HG02588 (cell line): Measurements from ENCODE around the gene CRADD.

Experiments used
- ATAC-seq: cut with Tn5 transposase; IDR thresholded peaks from one replicate; pipeline ENCODE4 v1.9.1; 2021; ENCODE audit warnings: mild to moderate bottlenecking, moderate library complexity; ENCODE audit not compliant: unreplicated experiment

Gene CRADD

DNA sequence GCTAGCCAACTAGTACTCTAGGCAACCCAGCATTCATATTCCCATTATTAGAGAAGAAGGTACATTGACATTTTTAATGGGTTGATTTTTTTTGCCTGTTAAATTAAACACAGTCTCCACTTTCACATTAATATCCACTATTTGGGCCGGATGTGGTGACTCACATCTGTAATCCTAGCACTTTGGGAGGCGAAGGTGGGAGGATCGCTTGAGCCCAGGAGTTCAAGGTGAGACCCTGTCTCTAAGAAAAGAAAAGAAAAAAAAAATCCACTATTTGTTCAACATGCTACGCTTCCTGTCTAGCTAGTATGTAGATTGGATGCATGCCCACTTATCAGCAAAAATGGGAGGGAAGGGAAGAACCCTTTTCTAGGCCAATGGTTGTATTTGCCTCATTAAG is 7.1 kb upstream of the CRADD start:
- no peak for ATAC-seq

DNA sequence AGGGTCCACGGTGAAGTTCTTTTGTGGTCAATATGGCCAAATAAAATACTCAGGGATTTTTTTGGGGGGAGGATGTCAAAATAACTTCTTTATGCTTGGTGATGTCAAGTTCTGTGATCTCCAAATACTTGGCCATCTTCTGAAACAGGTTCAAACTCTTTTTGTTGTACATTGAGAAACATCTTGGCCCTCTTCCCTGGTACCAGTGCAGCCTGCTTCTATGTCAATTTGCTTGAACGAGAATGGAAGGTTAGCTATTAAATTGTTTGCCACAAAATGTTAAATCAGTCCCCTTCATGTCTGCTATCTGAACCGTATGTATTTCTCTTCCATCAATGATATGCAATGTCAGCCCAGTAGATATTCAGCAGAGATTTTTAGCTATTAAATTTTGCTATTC is 6.1 kb upstream of the CRADD start:
- no peak for ATAC-seq

DNA sequence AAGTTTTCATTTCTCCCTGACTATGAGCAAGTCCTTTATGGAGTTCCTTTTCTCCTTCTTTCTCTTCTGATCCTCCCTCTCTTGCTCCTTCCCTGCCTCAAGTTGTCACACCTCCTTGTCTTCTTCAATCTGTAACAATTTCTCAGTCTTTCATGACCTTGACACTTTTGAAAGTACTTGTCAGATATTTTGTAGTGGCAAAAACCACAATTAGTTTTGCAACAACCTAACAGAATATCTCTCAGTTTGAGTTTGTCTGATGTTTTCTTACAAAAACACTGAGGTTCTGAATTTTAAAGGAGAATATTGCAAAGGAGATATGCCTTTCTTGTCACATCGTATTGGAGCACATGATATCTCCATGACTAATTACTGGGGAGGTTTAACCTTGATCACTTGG is 4.1 kb upstream of the CRADD start:
- no peak for ATAC-seq

DNA sequence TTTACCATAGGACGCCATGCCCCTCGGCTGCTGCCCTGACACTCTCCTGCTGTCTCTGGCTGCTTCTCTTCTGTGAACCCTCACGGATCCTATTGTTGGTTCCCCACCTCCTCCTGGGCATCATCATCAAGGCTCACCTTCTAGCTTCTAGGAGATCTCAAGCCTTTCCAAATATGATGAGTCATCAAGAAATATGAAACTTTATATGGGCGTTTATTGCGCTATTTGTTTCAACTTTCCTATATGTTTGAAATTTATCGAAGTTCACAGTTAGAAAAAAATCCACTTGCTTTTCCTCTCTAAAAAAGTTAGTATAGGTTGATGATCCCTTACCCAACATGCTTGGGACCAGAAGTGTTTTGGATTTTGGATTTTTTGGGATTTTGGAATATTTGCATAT is 2.8 kb upstream of the CRADD start:
- ATAC-seq: no peak

DNA sequence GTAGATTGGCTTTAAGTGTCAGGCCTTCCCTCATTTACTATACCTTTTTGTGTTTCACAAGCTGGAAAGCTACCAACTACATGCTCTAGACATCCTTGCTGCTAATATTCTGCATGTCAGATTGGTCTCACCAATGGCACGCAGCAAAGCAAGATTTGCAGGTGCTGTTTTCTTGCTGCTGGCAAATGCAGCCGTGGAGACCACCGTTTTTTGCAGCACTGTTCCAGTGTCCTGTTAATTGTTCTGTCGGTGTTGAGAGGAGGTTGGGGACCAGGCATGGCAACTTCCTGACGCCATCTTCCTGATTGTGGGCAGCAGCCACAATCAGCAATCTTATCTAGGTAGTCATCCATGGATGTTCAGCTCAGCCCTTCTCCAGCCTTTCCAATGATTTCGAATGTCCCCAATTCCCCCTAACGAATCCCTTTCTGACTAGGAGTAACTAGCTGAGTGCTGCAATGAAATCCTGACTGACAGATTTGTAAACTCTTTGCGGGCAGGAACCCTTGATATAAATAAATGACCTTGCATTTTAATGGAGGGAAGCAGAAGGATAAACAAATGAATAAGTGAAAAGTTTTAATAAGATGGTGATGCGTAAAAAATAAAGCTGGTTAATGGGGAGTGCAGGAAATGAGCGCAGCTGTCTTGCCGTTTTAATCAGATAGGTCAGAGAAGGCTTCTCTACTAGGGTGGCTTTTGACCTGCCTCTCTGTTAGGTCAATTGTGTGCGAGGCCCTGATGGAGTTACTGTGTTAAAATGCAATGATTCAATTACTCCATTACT is 574 bp upstream of the CRADD start:
- no peak for ATAC-seq

DNA sequence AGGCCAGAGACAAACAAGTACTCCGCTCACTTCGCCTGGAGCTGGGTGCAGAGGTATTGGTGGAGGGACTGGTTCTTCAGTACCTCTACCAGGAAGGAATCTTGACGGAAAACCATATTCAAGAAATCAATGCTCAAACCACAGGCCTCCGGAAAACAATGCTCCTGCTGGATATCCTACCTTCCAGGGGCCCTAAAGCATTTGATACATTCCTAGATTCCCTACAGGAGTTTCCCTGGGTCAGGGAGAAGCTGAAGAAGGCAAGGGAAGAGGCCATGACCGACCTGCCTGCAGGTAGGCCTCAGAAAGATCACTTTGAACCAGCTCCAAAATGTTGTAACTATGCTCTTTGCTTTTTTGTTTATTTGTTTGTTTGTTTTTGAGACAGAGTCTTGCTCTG is 1.6 kb downstream of the CRADD start:
- ATAC-seq: no peak

DNA sequence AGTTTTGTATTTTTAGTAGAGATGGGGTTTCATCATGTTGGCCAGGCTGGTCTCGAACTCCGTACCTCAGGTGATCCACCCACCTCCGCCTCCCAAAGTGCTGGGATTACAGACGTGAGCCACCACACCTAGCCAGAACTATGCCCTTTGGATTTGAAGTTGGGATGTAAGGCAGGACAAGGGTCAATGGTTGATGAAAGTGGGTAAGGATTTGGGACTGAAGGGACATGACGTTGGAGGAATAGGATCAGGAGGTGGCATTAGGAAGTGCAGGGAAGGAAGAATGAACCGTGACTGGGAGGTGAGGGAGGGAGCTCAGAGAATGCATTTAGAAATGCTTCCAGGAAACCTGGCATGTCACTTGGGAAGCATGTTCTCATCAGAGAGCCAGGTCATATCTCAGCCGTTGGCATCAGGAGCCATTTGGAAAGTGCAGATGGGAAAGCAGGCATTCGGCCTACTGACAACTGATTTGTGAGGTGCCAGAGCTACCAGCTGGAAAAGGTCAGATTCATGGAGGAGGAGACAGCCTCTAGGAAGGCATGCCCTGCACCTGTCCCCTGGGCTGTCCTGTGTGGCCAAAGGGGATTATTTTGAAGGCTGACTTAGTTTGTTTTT is 2.2 kb downstream of the CRADD start:
- no peak for ATAC-seq

DNA sequence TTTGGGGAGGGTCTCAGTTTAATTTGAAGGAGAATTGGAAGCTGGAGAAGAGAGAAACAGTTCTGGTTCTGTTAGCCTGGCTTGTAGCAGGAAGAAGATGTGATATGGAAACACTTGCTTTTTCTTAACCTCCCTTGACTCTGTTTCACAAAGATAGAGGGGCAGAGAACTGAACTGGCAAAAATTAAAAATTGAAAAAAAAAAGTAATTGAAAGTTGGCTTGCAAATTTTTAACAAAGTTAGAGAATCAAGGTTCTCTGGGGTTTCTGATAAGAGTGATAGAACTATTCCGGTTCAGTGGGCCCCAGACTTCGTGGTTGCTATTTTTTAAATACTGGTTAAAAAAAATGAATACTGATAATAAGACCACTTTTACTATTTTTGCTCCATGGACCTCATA is 2.8 kb downstream of the CRADD start:
- no peak for ATAC-seq

DNA sequence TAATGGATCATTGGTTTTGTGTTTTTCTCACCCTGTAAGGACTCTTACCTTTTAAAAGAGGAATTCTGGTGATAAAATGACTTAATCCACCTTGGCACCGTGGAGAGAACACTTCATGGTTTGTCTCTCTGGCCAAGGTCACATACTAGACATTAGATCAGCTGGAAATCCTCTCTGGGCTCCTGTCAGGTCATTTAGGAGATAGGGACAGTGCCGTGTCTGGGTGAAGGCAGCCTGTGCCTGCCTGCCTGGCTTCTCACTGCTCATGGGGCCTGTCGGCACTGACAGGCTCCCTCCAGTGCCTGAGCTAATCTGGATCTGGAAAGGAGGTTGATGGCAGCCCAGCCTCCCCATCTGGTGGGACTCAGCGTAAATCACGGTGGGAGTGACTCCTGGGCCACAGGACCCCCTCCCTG is 5.7 kb downstream of the CRADD start:
- no peak for ATAC-seq

DNA sequence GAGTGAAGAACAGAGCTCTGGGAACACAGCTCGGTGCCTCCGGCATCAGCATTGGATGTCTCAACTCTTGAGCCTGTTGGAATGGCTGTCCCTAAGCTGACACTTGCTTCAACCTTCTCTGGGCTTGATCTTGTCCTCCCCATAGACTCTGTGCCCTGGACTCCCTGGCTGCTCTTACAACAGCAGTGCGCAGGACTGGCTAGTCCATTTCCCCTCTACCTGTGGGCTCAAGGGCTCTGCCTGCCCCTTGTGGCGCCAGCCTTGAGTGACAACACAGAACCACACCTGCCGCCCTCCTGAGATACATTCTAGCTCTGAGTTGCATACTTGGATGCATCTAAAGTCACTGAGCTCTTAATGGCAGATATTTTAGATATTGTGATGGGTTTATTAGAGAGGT is 6.2 kb downstream of the CRADD start:
- no peak for ATAC-seq

DNA sequence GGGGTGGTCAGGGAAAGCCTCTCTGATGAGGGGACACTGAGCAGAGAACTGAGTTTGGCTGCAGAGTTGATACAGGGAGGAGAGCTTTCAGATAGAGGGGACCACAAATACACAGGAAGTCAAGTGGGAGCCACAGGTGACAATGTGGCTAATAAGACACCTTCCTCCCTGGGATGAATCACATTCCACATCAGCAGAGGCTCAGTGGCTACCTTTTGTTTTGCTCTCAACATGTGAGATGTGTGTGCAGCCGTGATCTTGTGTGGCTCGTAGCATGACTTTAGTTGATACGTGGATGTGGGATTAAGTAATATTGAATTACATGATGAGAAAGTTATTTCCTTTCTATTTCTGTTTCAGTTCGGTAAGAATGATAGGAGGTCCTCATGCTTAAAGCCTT is 7.5 kb downstream of the CRADD start:
- no peak for ATAC-seq

DNA sequence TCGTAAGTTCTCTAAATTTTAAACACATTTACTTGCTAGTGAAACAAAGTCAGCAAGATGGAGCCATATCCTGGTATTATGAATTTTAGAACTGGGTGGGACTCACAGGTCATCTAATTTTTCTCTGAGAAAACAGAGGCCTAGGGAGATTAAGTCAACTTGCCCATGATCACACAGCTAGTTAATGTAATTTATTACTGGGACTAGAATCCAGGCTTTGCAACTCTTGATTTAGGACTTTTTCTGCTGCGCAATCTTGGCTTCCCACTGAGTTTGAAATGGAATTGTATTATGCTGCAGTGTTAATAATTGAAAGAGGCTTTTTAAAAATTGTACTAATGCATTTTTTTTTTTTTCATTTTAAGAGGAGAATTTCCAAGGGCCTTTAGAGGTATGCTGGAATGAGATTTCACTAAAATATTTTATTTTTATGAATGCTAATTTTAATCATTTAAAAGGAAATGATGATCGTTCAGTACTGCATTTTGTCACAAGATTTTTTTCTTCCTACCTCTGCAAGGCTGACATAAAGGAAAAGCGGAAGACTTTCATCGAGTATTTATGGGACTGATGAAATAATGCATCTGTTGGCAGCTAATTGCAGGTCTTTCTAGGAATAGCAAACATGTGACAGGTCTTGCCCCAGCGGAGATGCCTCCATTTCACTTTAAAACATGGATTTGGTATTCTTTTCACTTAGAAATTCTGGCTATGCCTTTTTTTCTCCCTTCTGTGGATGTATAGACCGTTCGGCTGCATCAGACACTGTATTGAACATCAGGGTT is 9.6 kb downstream of the CRADD start:
- ATAC-seq: no peak

DNA sequence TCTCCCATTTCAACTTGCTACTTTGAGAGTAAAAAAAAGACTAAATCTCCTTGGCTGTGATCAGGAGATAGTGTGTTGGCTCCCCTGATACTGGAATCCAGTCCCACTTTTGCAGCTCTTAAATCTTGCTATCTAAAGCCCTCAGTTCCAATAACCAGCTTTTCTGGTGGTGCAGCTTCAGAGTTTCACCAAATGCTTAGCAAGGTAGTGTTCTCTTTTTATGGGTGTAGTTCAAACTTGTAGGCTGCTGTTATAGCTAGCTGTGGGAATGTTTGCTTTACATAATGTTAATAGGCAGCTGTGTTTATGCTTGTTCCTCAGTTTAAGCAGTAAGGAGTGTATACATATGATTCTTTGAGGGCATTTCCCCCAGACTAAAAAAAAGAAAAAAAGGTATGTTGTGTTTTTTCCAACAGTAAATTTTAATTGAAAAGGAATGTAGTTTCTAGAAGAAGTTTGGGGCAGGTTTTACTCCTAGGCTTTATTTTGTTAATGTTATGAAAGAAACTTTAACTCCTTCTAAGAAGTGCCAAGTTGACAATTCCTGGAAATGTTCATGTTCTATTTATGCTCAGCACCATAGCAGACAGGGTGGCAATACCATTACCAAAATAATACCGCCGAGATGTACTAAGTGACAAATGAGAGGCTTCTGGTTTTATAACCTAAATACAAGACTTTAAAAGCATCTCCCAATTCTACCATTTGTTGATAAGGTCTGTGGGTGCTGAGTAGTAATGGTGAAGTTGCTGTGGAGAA is 12.1 kb downstream of the CRADD start:
- no peak for ATAC-seq

DNA sequence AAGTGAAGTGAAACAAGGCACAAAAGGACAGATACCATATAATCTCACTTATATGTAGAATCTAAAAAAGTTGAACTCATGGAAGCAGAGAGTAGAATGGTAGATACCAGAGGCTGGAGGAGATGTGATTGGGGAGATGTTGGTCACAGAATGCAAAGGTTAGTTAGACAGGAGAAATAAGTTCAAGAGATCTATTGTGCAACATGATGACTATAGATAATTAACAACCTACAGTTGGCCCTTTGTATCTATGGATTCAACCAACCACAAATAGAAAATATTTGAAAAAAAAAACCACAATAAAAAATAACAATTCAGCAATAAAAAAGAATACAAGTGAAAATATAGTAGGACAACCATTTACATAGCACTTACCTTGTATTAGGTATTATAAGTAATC is 19.3 kb downstream of the CRADD start:
- no peak for ATAC-seq

DNA sequence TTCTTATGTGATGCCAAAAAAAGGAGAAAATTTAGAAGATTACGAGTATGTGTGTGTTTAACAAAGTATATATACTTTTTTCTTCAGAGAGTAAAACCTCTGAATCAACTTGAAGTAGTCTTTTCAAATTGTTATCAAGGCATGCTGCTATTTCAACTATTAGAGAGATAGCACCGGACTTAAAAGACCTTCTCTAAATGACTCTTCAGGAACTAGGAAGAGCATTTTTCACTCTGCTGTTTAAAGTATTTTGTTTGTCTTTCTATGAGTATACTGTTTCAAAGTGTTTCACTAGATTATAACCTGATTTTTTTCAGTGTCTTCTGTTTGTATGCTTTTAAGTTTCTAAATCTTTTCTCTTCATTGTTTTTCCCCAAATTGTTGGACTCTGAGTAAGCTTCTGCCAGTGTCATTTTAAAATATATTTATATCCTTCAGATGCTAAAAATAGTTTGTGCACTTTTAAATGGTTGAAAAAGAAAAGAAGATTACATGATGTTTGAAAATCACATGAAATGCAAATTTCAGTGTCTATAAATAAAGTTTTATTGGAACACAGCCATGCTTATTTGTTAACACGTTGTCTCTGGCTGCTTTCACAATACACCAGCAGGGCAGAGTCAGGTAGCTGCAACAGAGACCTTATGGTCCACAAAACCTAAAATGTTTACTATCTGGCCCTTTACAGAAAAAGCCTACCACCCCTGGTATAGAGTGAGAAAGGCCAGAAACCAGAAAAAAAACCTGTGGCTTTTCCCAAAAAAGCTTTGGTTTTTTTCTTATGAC is 21.3 kb downstream of the CRADD start:
- no peak for ATAC-seq

DNA sequence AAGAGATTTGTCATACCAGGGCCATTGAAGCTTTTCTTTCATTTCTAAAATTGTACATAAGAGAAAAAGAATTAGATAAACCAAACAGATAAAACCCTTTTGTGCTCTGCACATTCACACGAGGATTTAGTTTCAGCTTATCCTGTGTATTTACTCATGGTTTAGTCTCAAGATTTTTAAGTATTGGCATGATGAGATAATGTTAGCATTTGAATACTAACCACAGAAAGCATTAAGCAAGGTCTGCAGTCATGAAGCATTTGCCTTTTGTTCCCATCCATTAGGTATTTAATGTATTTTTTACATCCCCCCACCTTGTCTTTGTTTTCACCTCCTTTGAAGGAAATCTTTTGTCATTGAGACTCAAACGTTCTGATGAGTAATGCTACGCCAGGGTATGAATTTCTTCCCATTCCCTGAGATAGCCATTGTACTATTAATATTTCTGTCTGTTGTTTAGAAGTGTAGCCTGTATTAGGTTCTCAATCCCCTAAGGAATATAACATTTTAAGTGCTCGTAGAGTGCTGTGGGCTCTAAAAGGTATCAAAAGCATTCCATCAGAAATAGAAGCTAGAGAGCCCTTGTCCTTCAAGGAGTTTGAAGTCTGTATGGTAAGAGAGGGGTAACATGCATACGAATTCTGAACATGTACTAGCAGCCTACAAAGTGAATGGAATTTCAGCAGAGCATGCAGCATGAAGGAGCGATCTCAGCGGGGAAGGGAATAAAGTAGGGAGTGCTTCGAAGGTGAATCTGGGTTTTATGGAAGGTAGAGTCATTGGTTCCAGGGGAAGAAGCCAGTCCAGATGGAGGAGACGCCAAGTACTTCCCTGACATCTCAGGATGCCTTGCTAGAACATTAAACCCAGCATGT is 22.3 kb downstream of the CRADD start:
- no peak for ATAC-seq

DNA sequence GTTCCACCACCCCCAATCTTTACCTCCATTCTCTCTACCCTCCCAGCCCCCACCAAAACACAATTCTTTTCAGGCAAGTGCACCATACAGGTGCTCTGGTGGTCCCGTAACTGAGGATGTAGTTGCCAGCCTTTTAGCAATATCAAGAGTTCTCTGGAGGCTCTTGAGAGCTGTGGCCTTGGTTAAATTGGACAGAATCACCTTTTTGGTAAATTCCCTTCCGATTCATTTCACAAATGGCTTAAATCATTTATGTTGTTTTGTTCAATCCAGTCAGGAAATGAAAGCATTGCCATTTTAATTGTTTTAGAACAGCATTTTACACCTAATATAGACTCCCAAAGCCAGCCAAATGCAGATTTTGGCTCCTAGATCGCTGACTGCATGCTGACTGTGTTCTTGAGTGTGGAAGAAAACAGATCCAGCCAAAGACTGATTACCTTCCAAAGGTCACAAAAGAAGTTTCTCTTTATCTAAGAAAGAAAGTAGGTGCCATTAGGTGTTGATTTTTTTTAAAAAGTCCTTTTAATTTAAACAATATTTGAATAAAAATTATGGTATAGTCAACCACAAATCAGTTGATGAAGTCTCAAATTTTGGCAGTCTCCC is 25.6 kb downstream of the CRADD start:
- ATAC-seq: no peak

DNA sequence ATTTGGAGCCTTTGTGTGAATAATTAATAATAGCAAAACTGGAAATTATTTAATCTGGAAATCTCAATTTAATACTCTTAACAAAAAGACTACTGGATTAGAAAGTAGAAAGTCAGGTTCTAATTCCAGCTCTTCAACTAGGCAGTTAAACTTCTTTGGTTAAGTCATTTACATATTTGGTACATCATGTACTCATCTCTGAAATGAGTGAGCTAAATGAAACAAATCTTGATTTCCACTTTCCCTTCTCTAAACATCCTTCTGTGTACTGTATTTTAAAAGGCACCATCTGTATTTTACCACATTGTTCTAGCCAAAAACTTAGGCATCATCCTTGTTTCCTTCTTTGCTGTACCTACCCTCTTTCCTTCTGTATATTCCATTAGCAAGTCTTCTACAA is 26.9 kb downstream of the CRADD start:
- no peak for ATAC-seq

DNA sequence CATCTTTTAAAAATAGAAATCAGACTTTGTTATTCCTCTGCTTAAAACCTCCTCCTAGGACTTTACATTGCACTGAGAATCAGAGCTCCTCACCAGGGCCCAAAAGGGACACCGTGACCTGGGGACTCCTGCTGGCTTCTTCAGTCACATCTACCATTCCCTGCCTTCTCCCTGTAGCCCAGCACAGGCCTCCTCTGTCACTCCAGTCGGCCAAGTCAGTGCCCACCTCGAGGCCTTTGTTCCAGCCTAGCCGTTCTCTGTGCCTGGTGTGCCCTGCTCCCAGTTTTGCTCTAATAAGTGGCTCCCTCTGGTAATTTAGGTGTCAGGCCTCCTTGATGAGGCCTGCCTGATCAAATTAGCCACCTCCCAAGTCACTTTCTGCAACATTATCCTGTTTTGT is 27.4 kb downstream of the CRADD start:
- no peak for ATAC-seq
